Astrocyte of the cerebellum (primary cell): ENCODE data around the gene PCIF1.

Experiments used
- DNase-seq: peaks from one replicate; pipeline ENCODE4 v3.0.0-alpha.2; 2011; ENCODE audit warnings: low read depth
- H3K4me3 ChIP-seq: 2 replicates; pipeline ENCODE4 v1.5.1; 2011; ENCODE audit warnings: mild to moderate bottlenecking, low read depth, low read length, moderate library complexity
- CTCF ChIP-seq: IDR thresholded peaks from 2 replicates; pipeline ENCODE4 v1.5.1; 2012; ENCODE audit warnings: low read length, low read depth, moderate library complexity, mild to moderate bottlenecking; ENCODE audit errors: missing control alignments
- in situ Hi-C: cut with HindIII; loops from 2 replicates; pipeline ENCODE4 v1.10.0; 2017; ENCODE audit warnings: low sequenced_read_pairs

The PCIF1 gene

GRCh38 chr20:45890985-45891983 is 43.2 kb upstream of the PCIF1 start, which contains the start of the genes CTSA and NEURL2:
CTSA (plus strand) TSS chr20:45891335; CDS start chr20:45891569, 234 bp downstream.
NEURL2 (minus strand) TSS chr20:45891208; CDS start chr20:45890991, 217 bp downstream.
- peak within 1 kb of the TSS; percentile 78 for H3K4me3 ChIP-seq
- in situ Hi-C loops, result no loop called here
- TF ChIP-seq CTCF, result no peak
- peak; percentile 69 for DNase-seq

GRCh38 chr20:45892049-45892825 is 42.2 kb upstream of the PCIF1 start:
- no peak for DNase-seq
- in situ Hi-C loops, result no loop called here
- H3K4me3 ChIP-seq, result peak overlapping the region; percentile 78
- peak; percentile 31 for TF ChIP-seq CTCF

GRCh38 chr20:45892828-45893500 is 41.5 kb upstream of the PCIF1 start:
- H3K4me3 ChIP-seq, result no peak overlapping the region
- no peak for DNase-seq
- no peak for TF ChIP-seq CTCF
- in situ Hi-C loops, result no loop called here

DNA sequence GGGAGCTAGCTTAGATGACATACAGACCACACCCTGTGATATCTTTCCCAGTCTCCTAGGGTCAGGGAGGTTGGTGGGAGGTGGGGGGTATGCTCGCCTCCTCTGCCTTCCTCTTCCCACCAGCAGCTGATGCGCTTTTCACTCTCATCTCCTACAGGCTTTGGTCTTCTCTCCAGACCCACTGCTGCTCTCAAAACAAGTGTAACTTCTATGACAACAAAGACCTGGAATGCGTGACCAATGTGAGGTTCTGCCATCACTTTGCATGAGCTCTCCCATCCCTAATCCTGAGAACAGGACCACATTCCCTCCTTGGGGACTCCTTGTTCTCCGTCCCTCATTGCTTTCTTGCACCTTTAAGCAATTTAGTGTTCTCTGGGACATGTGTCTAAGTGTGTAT is 40.7 kb upstream of the PCIF1 start:
- in situ Hi-C loops, result no loop called here
- DNase-seq, result peak; percentile 31
- no peak for TF ChIP-seq CTCF
- H3K4me3 ChIP-seq, result no peak overlapping the region

- TF ChIP-seq CTCF, result no peak
- no peak for DNase-seq
- in situ Hi-C loops, result no loop called here
Measured at GRCh38 chr20:45894797-45895196, 39.7 kb upstream of the PCIF1 start.

GRCh38 chr20:45896641-45897161 is 37.8 kb upstream of the PCIF1 start:
- in situ Hi-C loops, result no loop called here
- no peak for DNase-seq
- TF ChIP-seq CTCF, result no peak
- H3K4me3 ChIP-seq, result no peak overlapping the region

More at GRCh38 chr20:45894797-45895196, 39.7 kb upstream of the PCIF1 start:
- no peak overlapping the region for H3K4me3 ChIP-seq
